ENCODE data around the gene FARP2.

GRCh38 chr2:241500431-241500975 is 144.4 kb downstream of the FARP2 start:
- no peak for TF ChIP-seq RAD21 (IDR thresholded peaks at IDR 0.05; ENCODE audit: low read depth)
- no peak for TF ChIP-seq NFIC (IDR thresholded peaks at IDR 0.05)
- TF ChIP-seq FOXM1 (IDR thresholded peaks at IDR 0.05; ENCODE audit: borderline replicate concordance, low read depth) = no peak
- no peak for TF ChIP-seq CREB1 (IDR thresholded peaks at IDR 0.05; ENCODE audit: low read depth)
- no peak for TF ChIP-seq TAF1 (IDR thresholded peaks at IDR 0.05; ENCODE audit: low read depth)
- no peak for TF ChIP-seq REST (IDR thresholded peaks at IDR 0.05; ENCODE audit: low read depth)
- no peak for TF ChIP-seq CEBPB (IDR thresholded peaks at IDR 0.05)
- TF ChIP-seq EGR1 (IDR thresholded peaks at IDR 0.05) = no peak
- no peak for TF ChIP-seq EP300 (IDR thresholded peaks at IDR 0.05; ENCODE audit: borderline replicate concordance)
- no peak for TF ChIP-seq TCF12 (IDR thresholded peaks at IDR 0.05; ENCODE audit: low read depth)
- no peak for TF ChIP-seq YY1 (IDR thresholded peaks at IDR 0.05; ENCODE audit: low read depth)

All from Ishikawa (cell line).